ENCODE measurements around the gene PDE4D.

The PDE4D gene

DNA sequence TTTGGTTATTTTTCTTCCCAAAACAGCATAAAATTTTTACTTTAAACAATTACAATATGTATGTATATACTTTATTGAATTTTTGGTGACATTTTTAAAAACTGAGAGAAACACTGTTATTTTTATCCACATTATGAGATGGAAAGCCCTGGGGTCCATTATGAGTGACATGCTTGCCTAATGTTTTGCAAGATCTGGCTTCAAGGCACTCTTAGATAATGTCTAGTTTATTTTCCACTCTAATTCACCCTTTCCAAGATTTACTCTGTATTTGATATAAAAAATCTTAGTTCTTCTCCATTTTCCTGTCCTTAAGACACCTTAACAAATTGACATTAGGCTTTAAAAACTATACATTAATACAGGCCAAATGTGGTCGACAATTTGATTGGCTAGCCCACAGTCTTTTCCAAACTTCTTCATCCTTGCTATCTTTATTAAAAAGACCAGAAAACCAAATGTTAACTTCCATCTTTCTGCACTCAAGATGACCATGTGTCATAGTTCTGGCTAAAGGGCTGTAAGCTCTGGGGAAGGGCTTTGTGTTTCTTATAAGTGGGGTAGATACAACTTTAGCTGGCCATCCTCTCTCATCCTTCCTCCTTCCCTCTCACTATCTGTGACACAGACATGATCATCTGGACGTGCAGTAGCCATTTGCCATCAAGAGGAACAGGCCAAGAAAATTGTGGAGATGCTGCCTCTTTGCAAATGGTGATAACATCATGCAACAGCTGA lies 561.1 kb downstream of the PDE4D start:
- H3K4me1 ChIP-seq (ENCODE audit: control insufficient read depth, insufficient read depth, low read length, poor library complexity, severe bottlenecking): peaks cover 9% of the 10 kb centered on the region
- H3K27ac ChIP-seq (ENCODE audit: low read depth, low read length, severe bottlenecking): no peak overlapping the region
- H3K36me3 ChIP-seq (ENCODE audit: control insufficient read depth, insufficient read depth, low read length): no peaks in the 10 kb centered on the region
- WGBS, 2 experiments (ENCODE audit: insufficient coverage in 2 of 2): 100% methylated on average over 1 of the region's 2 CpGs; no CpG with 5 or more reads in 1 of the 2 experiments
- H3K4me3 ChIP-seq (ENCODE audit: extremely low read depth, insufficient read depth, low read length, poor library complexity, severe bottlenecking): no peak overlapping the region
- no peaks in the 10 kb centered on the region for H3K9me3 ChIP-seq (ENCODE audit: control insufficient read depth, low read length)

DNA sequence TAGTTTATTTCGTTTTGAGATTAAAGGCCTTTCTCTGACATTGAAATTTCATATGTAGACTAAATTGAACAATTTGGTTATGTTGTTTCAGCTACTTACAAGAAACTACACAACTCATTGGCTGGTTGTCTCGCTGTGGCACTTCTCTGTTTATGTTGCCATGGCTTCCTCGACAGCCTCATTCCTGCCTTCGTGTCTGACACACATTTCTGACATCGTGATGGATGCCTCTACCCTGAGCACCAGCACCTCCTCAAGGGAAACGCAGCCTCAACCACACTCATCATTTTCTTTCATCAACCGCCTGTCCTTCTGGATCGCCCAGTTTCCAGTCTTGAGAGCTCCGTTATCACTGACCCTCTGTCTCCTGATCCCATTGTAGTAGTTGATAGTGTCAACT lies 562.8 kb downstream of the PDE4D start:
- H3K36me3 ChIP-seq (ENCODE audit: control insufficient read depth, insufficient read depth, low read length): no peaks in the 10 kb centered on the region
- no peak overlapping the region for H3K4me3 ChIP-seq (ENCODE audit: extremely low read depth, insufficient read depth, low read length, poor library complexity, severe bottlenecking)
- 86% methylated on average over 5 to 7 of the region's 9 CpGs for WGBS, 2 experiments (ENCODE audit: insufficient coverage in 2 of 2)
- no peak overlapping the region for H3K27ac ChIP-seq (ENCODE audit: low read depth, low read length, severe bottlenecking)
- H3K9me3 ChIP-seq (ENCODE audit: control insufficient read depth, low read length): no peaks in the 10 kb centered on the region
- peaks cover 9% of the 10 kb centered on the region for H3K4me1 ChIP-seq (ENCODE audit: control insufficient read depth, insufficient read depth, low read length, poor library complexity, severe bottlenecking)

DNA sequence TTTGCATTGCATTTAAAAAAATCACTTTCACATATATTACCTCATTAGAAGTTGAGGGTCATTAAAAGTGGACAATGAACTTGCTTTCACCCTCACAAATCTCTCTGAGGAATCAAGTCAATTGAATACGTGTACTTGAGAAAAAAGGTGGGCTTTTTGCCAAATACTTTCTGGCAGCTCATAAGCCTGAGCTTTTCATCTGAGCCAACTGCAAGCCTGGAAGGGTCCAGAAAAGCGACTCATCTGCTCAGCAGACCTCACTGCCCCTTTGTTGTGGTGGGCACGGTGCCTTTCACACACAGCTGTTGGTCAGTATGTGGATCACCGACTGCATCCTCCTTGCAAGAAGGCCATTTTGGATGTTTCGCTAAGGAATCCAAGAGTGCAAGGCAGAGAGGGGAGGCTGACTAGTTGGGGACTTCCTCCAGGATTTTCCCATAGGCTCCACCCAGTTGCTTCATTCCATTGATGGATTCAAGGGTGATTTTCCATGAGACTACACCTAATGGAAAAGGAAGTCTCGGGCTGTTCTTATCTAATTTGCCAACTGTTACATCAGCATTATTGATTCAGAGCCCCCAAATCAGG lies 564.7 kb downstream of the PDE4D start:
- no peak overlapping the region for H3K4me3 ChIP-seq (ENCODE audit: extremely low read depth, insufficient read depth, low read length, poor library complexity, severe bottlenecking)
- no peaks in the 10 kb centered on the region for H3K36me3 ChIP-seq (ENCODE audit: control insufficient read depth, insufficient read depth, low read length)
- H3K4me1 ChIP-seq (ENCODE audit: control insufficient read depth, insufficient read depth, low read length, poor library complexity, severe bottlenecking): peaks cover 9% of the 10 kb centered on the region
- no peaks in the 10 kb centered on the region for H3K9me3 ChIP-seq (ENCODE audit: control insufficient read depth, low read length)
- no peak overlapping the region for H3K27ac ChIP-seq (ENCODE audit: low read depth, low read length, severe bottlenecking)
- 95 to 97% methylated on average over 3 of the region's 6 CpGs for WGBS, 2 experiments (ENCODE audit: insufficient coverage in 2 of 2)

DNA sequence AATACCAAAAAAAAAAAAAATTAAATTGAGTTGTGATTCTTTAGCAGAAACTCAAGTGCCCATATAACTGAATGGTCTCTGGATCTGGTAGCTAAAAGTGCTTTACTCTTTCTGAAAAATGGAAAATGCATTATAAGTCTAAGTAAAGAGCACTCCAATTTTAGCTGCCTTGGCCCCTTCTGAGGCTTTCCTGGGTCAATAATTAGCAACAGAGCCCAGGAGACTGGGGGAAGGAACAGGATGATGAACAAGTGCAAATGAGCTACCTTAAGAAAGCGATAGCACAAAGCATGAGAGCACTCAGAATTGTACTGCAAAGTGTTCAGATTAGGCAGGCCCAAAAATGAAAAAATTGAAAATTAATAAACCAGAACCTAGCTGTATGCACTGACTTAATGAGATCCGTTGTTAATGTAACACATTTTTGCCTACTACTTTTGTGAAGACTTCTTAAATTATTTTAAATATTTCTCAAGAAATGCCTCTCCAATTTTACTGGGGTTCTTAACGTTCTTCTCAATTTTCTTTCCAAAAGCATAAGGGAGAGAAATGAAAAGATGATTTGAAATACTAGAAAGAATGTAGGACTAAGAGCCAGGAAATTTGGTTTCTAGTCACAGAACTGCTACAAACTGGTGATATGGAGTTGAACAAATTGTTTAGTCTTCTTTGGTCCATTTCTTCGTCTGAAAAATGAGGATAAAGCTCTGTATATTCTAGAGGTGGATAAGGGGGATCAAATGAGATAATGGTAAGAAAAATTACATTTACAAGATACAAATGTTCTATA lies 566.1 kb downstream of the PDE4D start:
- Histone ChIP-seq H3K27ac (ENCODE audit: low read depth, low read length, severe bottlenecking) (no peak overlapping the region), H3K4me1 (ENCODE audit: control insufficient read depth, insufficient read depth, low read length, poor library complexity, severe bottlenecking) (peaks cover 9% of the 10 kb centered on the region), H3K4me3 (ENCODE audit: extremely low read depth, insufficient read depth, low read length, poor library complexity, severe bottlenecking) (no peak overlapping the region), H3K9me3 (ENCODE audit: control insufficient read depth, low read length) (no peaks in the 10 kb centered on the region), H3K36me3 (ENCODE audit: control insufficient read depth, insufficient read depth, low read length) (no peaks in the 10 kb centered on the region)
- 100% methylated on average over 1 of the region's 4 CpGs; no CpG with 5 or more reads in 1 of the 2 experiments for WGBS, 2 experiments (ENCODE audit: insufficient coverage in 2 of 2)

DNA sequence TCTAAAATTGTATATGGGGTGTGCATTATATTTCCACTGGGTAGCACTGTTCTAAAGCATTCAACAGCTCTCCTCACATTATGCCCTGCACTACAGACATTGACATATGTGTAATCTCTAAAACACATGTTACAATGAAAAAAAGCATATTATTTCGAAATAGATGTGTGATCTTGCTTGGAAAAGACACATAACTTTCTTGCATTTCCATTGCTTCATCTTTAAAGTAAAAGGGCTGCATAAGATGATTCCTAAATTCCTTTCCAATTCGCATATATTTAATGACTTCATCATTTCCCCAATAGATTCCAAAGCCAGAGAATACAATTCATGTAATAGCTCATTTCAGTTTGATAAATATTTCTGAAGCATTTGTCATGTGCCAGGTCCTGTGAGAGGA lies 566.9 kb downstream of the PDE4D start:
- H3K36me3 ChIP-seq (ENCODE audit: control insufficient read depth, insufficient read depth, low read length): no peaks in the 10 kb centered on the region
- no peak overlapping the region for H3K4me3 ChIP-seq (ENCODE audit: extremely low read depth, insufficient read depth, low read length, poor library complexity, severe bottlenecking)
- peaks cover 9% of the 10 kb centered on the region for H3K4me1 ChIP-seq (ENCODE audit: control insufficient read depth, insufficient read depth, low read length, poor library complexity, severe bottlenecking)
- no peaks in the 10 kb centered on the region for H3K9me3 ChIP-seq (ENCODE audit: control insufficient read depth, low read length)
- no peak overlapping the region for H3K27ac ChIP-seq (ENCODE audit: low read depth, low read length, severe bottlenecking)
- WGBS, 2 experiments (ENCODE audit: insufficient coverage in 2 of 2): 100% methylated on average over 1 of the region's 2 CpGs; no CpG with 5 or more reads in 1 of the 2 experiments

DNA sequence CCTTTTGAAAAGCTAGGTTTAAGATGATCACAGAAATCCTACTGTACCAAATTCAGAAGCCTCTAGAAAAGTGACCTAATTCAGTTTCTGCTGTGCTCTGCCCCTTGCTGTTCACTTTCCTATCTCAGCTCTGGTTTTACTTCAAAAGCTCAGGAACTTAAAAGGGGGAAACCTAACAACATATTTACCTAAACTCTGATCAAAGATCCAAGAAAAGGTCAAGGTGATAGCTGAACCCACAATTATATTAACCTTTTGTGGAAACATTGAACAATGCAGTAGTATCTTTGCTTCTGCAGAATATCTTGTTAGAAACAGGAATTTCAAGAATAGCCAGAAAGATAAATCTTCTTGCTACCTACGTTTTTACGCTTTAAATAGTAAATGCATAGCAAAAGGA lies 568.5 kb downstream of the PDE4D start:
- Histone ChIP-seq H3K9me3 (ENCODE audit: control insufficient read depth, low read length) (no peaks in the 10 kb centered on the region), H3K36me3 (ENCODE audit: control insufficient read depth, insufficient read depth, low read length) (no peaks in the 10 kb centered on the region), H3K4me3 (ENCODE audit: extremely low read depth, insufficient read depth, low read length, poor library complexity, severe bottlenecking) (no peak overlapping the region), H3K27ac (ENCODE audit: low read depth, low read length, severe bottlenecking) (no peak overlapping the region), H3K4me1 (ENCODE audit: control insufficient read depth, insufficient read depth, low read length, poor library complexity, severe bottlenecking) (peaks cover 9% of the 10 kb centered on the region)
- WGBS, 2 experiments (ENCODE audit: insufficient coverage in 2 of 2): no CpG with 5 or more reads among the region's 2 CpGs

DNA sequence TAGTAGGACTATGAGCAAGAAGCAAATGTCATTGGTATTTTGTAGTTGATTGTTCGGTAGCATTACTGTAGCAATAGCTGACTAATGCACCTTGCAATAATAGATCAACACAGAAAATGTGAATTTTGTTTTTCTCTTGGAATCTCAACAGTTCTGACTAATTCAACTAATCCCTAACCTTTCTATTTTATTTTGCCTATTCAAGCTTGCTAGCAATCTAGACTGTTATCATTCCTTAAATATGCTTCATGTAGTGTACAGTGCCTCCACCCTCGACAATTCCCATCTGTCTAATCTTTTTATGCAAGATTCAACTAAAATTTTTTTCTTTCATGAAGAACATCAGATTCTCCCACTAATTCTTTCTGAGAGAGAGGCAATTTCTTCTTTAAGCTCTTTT lies 570.6 kb downstream of the PDE4D start:
- Histone ChIP-seq H3K36me3 (ENCODE audit: control insufficient read depth, insufficient read depth, low read length) (no peaks in the 10 kb centered on the region), H3K4me1 (ENCODE audit: control insufficient read depth, insufficient read depth, low read length, poor library complexity, severe bottlenecking) (no peaks in the 10 kb centered on the region), H3K27ac (ENCODE audit: low read depth, low read length, severe bottlenecking) (no peak overlapping the region), H3K9me3 (ENCODE audit: control insufficient read depth, low read length) (no peaks in the 10 kb centered on the region), H3K4me3 (ENCODE audit: extremely low read depth, insufficient read depth, low read length, poor library complexity, severe bottlenecking) (no peak overlapping the region)
- WGBS, 2 experiments (ENCODE audit: insufficient coverage in 2 of 2): 80 to 100% methylated on average over 1 of the region's 2 CpGs

DNA sequence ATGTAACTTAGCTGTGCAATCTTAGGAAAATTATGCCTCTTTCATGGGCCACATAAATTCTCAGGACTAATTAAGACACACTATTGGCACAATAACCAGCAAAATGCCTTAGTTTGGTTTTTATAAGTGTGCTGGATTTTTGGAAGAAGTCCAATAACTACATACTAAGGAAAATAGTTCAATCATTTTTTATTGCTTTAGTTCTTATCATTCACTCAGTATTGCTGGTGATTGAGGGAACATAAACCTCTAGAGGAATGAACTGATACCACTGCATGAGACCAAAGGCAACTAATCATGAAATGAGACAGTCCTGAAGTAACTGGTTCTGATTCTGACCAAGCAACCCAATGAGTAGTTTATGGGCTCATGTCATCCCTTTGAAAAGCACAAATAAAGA lies 571.5 kb downstream of the PDE4D start:
- no peak overlapping the region for H3K4me3 ChIP-seq (ENCODE audit: extremely low read depth, insufficient read depth, low read length, poor library complexity, severe bottlenecking)

DNA sequence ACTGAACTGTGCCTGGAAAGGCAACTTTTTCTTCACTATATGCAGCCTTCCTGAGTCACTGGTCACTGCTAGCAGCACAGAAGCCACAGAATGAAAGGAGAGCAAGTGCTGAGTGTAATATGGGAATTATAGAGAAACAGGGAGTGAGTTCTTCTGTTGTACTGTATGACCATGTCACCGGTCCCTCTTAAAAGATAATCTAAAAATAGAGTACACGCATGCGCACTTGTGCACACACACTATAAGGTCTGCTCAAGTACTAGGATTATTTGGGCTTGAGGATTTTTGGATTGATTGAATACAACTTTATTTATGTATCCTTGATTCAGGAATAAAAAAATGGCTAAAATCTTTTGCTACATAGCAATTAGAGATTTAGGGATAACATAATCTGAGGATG lies 571.9 kb downstream of the PDE4D start:
- 100% methylated on average over 1 of the region's 3 CpGs; no CpG with 5 or more reads in 1 of the 2 experiments for WGBS, 2 experiments (ENCODE audit: insufficient coverage in 2 of 2)
- no peaks in the 10 kb centered on the region for H3K36me3 ChIP-seq (ENCODE audit: control insufficient read depth, insufficient read depth, low read length)
- no peak overlapping the region for H3K4me3 ChIP-seq (ENCODE audit: extremely low read depth, insufficient read depth, low read length, poor library complexity, severe bottlenecking)
- no peak overlapping the region for H3K27ac ChIP-seq (ENCODE audit: low read depth, low read length, severe bottlenecking)
- H3K4me1 ChIP-seq (ENCODE audit: control insufficient read depth, insufficient read depth, low read length, poor library complexity, severe bottlenecking): peaks cover 11% of the 10 kb centered on the region
- no peaks in the 10 kb centered on the region for H3K9me3 ChIP-seq (ENCODE audit: control insufficient read depth, low read length)

More for the DNA sequence above, 571.5 kb downstream of the PDE4D start:
- H3K4me1 ChIP-seq (ENCODE audit: control insufficient read depth, insufficient read depth, low read length, poor library complexity, severe bottlenecking): peaks cover 7% of the 10 kb centered on the region
- H3K27ac ChIP-seq (ENCODE audit: low read depth, low read length, severe bottlenecking): no peak overlapping the region
- H3K9me3 ChIP-seq (ENCODE audit: control insufficient read depth, low read length): no peaks in the 10 kb centered on the region
- H3K36me3 ChIP-seq (ENCODE audit: control insufficient read depth, insufficient read depth, low read length): no peaks in the 10 kb centered on the region

DNA sequence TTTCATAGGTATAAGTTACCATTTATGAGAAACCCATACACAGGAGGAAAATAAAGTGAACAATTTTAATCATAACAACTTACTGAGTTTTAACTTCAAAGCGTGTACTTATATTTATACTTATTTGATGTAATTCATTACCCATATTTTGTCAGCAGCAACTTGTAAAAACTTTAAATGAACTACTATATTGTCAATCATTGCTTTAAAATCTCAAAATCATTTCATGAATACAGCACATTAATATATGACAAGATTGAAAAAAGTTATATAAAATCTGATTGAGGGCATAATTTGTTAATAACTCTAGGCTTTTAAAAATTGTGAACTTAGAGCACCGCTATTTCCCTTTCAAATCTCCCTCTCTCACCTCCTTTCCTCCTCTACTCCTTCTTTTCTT lies 573.1 kb downstream of the PDE4D start:
- Histone ChIP-seq H3K27ac (ENCODE audit: low read depth, low read length, severe bottlenecking) (no peak overlapping the region), H3K9me3 (ENCODE audit: control insufficient read depth, low read length) (no peaks in the 10 kb centered on the region), H3K4me3 (ENCODE audit: extremely low read depth, insufficient read depth, low read length, poor library complexity, severe bottlenecking) (no peak overlapping the region), H3K36me3 (ENCODE audit: control insufficient read depth, insufficient read depth, low read length) (no peaks in the 10 kb centered on the region), H3K4me1 (ENCODE audit: control insufficient read depth, insufficient read depth, low read length, poor library complexity, severe bottlenecking) (peaks cover 11% of the 10 kb centered on the region)
- 100% methylated on average over 1 of the region's 2 CpGs; no CpG with 5 or more reads in 1 of the 2 experiments for whole genome bisulfite sequencing, 2 experiments (ENCODE audit: insufficient coverage in 2 of 2)

DNA sequence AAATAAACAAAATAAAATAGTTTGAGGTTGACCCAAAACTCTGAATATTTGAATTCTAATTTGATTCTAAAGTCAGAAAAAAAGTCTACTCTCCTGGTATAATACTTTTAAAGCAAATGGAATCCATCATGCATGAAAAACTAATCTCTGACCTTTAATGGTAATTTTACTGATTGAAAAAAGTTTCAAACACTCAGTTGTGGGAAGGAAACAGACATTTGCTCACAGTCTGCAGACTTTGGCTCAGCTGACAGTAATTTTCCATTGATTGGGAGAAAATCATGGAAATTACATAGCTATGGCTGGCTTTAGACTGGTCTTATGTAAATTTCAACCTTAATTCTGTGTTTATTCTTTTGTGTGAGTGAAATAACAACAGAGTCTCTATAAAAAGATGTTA lies 574.3 kb downstream of the PDE4D start:
- no peak overlapping the region for H3K27ac ChIP-seq (ENCODE audit: low read depth, low read length, severe bottlenecking)
- no peaks in the 10 kb centered on the region for H3K36me3 ChIP-seq (ENCODE audit: control insufficient read depth, insufficient read depth, low read length)
- peaks cover 11% of the 10 kb centered on the region for H3K4me1 ChIP-seq (ENCODE audit: control insufficient read depth, insufficient read depth, low read length, poor library complexity, severe bottlenecking)
- no peak overlapping the region for H3K4me3 ChIP-seq (ENCODE audit: extremely low read depth, insufficient read depth, low read length, poor library complexity, severe bottlenecking)
- no peaks in the 10 kb centered on the region for H3K9me3 ChIP-seq (ENCODE audit: control insufficient read depth, low read length)
